Lower lobe of right lung (tissue), 2 donors: ENCODE data around the gene MXRA8. TPM values are rescaled to one million over a fixed set of nuclear protein-coding genes. Genes with fewer than 3 reads are reported as not detected.

Source experiments
- ATAC-seq, 2 donors: fragments of 200-7000 bp; cut with Tn5 transposase; one replicate each; pipeline ENCODE4 v1.9.1; 2020 to 2022; ENCODE audit warnings: mild to moderate bottlenecking in 2 of 2, moderate library complexity in 2 of 2
- DNase-seq: peaks from one replicate; pipeline ENCODE4 v3.0.0-alpha.2; 2020
- H3K27ac ChIP-seq: fragments of 200-600 bp; one replicate; pipeline ENCODE4 v1.8.0; 2022
- H3K27me3 ChIP-seq: fragments of 200-600 bp; one replicate; pipeline ENCODE4 v1.8.0; 2022; ENCODE audit warnings: low read depth
- H3K36me3 ChIP-seq: fragments of 200-600 bp; one replicate; pipeline ENCODE4 v1.8.0; 2022; ENCODE audit warnings: mild to moderate bottlenecking
- H3K4me1 ChIP-seq: fragments of 200-600 bp; one replicate; pipeline ENCODE4 v1.8.0; 2022
- H3K4me3 ChIP-seq: fragments of 200-600 bp; one replicate; pipeline ENCODE4 v1.8.0; 2022; ENCODE audit warnings: mild to moderate bottlenecking
- H3K9me3 ChIP-seq: fragments of 200-600 bp; one replicate; pipeline ENCODE4 v1.8.0; 2022
- CTCF ChIP-seq: fragments of 200-600 bp; IDR thresholded peaks from one replicate; pipeline ENCODE4 v1.8.0; 2022; ENCODE audit warnings: antibody characterized with exemption, mild to moderate bottlenecking
- intact Hi-C: fragments of 100-400 bp; cut with DNase I; formaldehyde crosslinking; loops from one replicate; pipeline ENCODE4 v1.11.0; 2022
- total RNA-seq: library from RNA; stranded (reverse); fragmentation: NEBNext Ultra II Directional; extraction: Animal tissue kit (Norgen Biotek cat#: 25700); gene quantifications from one replicate; pipeline ENCODE4 v1.2.1, GENCODE V29; 2021
- donor health status: DM: no; HTN: yes; CAD: no; lungs with severe emphysema.

MXRA8 gene
- total RNA-seq, 1 donor from 2014 or later = 39.3 TPM

GRCh38 chr1:1356796-1357401 lies 1.5 kb downstream of the MXRA8 start:
- TF ChIP-seq CTCF = no peak
- Histone ChIP-seq H3K4me1 (peaks cover 56% of the 10 kb centered on the region), H3K4me3 (peak overlapping the region; percentile 60), H3K9me3 (no peaks in the 10 kb centered on the region), H3K36me3 (peaks cover 8% of the 10 kb centered on the region), H3K27ac (peak overlapping the region; percentile 46), H3K27me3 (peaks cover 59% of the 10 kb centered on the region)
- DNase-seq = no peak
- intact Hi-C loops = no loop called here
- peak; percentile 3 to 37 for ATAC-seq

GRCh38 chr1:1356166-1356795 lies 2.1 kb downstream of the MXRA8 start:
- ATAC-seq (no peak), DNase-seq (no peak)
- no peak for TF ChIP-seq CTCF
- H3K4me1 ChIP-seq = peaks cover 61% of the 10 kb centered on the region
- peak overlapping the region; percentile 60 for H3K4me3 ChIP-seq
- intact Hi-C loops = no loop called here
- H3K9me3 ChIP-seq = no peaks in the 10 kb centered on the region
- H3K36me3 ChIP-seq = peaks cover 8% of the 10 kb centered on the region
- H3K27ac ChIP-seq = no peak overlapping the region
- peaks cover 59% of the 10 kb centered on the region for H3K27me3 ChIP-seq

- peaks cover 59% of the 10 kb centered on the region for H3K27me3 ChIP-seq
- peak; percentile 11 to 32 for ATAC-seq
- intact Hi-C loops = no loop called here
- no peak overlapping the region for H3K27ac ChIP-seq
- H3K4me1 ChIP-seq = peaks cover 53% of the 10 kb centered on the region
- H3K9me3 ChIP-seq = no peaks in the 10 kb centered on the region
- no peak for DNase-seq
- peaks cover 8% of the 10 kb centered on the region for H3K36me3 ChIP-seq
- H3K4me3 ChIP-seq = peak overlapping the region; percentile 39
- TF ChIP-seq CTCF = no peak
Observed at GRCh38 chr1:1355416-1355815, 2.9 kb downstream of the MXRA8 start.

GRCh38 chr1:1354271-1355247 lies 3.8 kb downstream of the MXRA8 start:
- DNase-seq = no peak
- no peak for ATAC-seq
- Histone ChIP-seq H3K36me3 (peaks cover 8% of the 10 kb centered on the region), H3K27ac (no peak overlapping the region), H3K4me1 (peaks cover 46% of the 10 kb centered on the region), H3K9me3 (no peaks in the 10 kb centered on the region), H3K27me3 (peaks cover 59% of the 10 kb centered on the region), H3K4me3 (peak overlapping the region; percentile 39)
- intact Hi-C loops = no loop called here
- no peak for TF ChIP-seq CTCF

GRCh38 chr1:1353389-1354151 lies 4.8 kb downstream of the MXRA8 start:
- no peak for TF ChIP-seq CTCF

More at GRCh38 chr1:1353389-1354151, 4.8 kb downstream of the MXRA8 start:
- Histone ChIP-seq H3K27me3 (peaks cover 50% of the 10 kb centered on the region), H3K9me3 (no peaks in the 10 kb centered on the region), H3K4me3 (no peak overlapping the region), H3K36me3 (peaks cover 8% of the 10 kb centered on the region), H3K27ac (no peak overlapping the region), H3K4me1 (peaks cover 36% of the 10 kb centered on the region)
- intact Hi-C loops = no loop called here
- DNase-seq = no peak
- ATAC-seq = no peak
